IgD-negative memory B cell (primary cell): Measurements from ENCODE around the gene CNTNAP2. TPM values are rescaled to one million over a fixed set of nuclear protein-coding genes. Genes with fewer than 3 reads are reported as not detected.
A peak's percentile ranks its signal among the peaks of the same experiment; 100 is the strongest.

ENCODE experiments used
- H3K27ac Mint-ChIP-seq, 3 donors: one replicate each; pipeline ENCODE4 v1.8.0; 2020 to 2022; ENCODE audit warnings: mild to moderate bottlenecking in 3 of 3, mixed read lengths in 3 of 3, moderate library complexity in 1 of 3
- H3K27me3 Mint-ChIP-seq: one replicate; pipeline ENCODE4 v1.8.0; 2021; ENCODE audit warnings: mixed read lengths
- H3K36me3 Mint-ChIP-seq: one replicate; pipeline ENCODE4 v1.8.0; 2020; ENCODE audit warnings: mild to moderate bottlenecking, mixed read lengths
- H3K4me1 Mint-ChIP-seq, 3 donors: one replicate each; pipeline ENCODE4 v1.8.0; 2020 to 2022; ENCODE audit warnings: mixed read lengths in 3 of 3, mild to moderate bottlenecking in 1 of 3
- H3K4me3 Mint-ChIP-seq, 4 donors: one replicate each; pipeline ENCODE4 v1.8.0; 2020 to 2022; ENCODE audit warnings: mild to moderate bottlenecking in 4 of 4, mixed read lengths in 4 of 4, moderate library complexity in 3 of 4
- H3K9me3 Mint-ChIP-seq, 3 donors: one replicate each; pipeline ENCODE4 v1.8.0; 2020 to 2021; ENCODE audit warnings: mixed read lengths in 3 of 3, mild to moderate bottlenecking in 1 of 3
- polyA plus RNA-seq: library from polyadenylated mRNA; unstranded; fragments of 300-500 nt; fragmentation: Illumina TruSeq; gene quantifications from one replicate; pipeline ENCODE4 v1.2.3, GENCODE V29; 2021

CNTNAP2 gene
- polyA plus RNA-seq, 1 donor from 2014 or later, result 47.3 TPM

GRCh38 chr7:148253629-148254028 lies 2137.0 kb downstream of the CNTNAP2 start:
- Mint-ChIP-seq H3K4me1 (peaks cover 0 to 4% (median 0%) of the 10 kb centered on the region in 3 donors), H3K27me3 (peaks cover 32% of the 10 kb centered on the region), H3K9me3 (peaks cover 11 to 22% (median 18%) of the 10 kb centered on the region in 3 donors), H3K4me3 (no peak overlapping the region), H3K36me3 (peaks cover 2% of the 10 kb centered on the region), H3K27ac (no peak overlapping the region)

- Mint-ChIP-seq H3K27ac (no peak overlapping the region), H3K27me3 (peaks cover 30% of the 10 kb centered on the region), H3K9me3 (peaks cover 11 to 18% (median 13%) of the 10 kb centered on the region in 3 donors), H3K36me3 (peaks cover 2% of the 10 kb centered on the region), H3K4me3 (no peak overlapping the region), H3K4me1 (peaks cover 0 to 4% (median 0%) of the 10 kb centered on the region in 3 donors)
These were observed 2138.7 kb downstream of the CNTNAP2 start for GRCh38 chr7:148255333-148255732.

- Mint-ChIP-seq H3K27ac (no peak overlapping the region), H3K27me3 (peaks cover 23% of the 10 kb centered on the region), H3K4me1 (peaks cover 0 to 4% (median 0%) of the 10 kb centered on the region in 3 donors), H3K4me3 (no peak overlapping the region), H3K9me3 (peaks cover 3 to 10% (median 6%) of the 10 kb centered on the region in 3 donors), H3K36me3 (no peaks in the 10 kb centered on the region)
These were observed 2139.8 kb downstream of the CNTNAP2 start for GRCh38 chr7:148256433-148256832.

GRCh38 chr7:148260599-148260998 lies 2144.0 kb downstream of the CNTNAP2 start:
- H3K4me1 Mint-ChIP-seq, result peaks cover 7 to 17% (median 10%) of the 10 kb centered on the region in 3 donors
- no peak overlapping the region for H3K27ac Mint-ChIP-seq
- no peaks in the 10 kb centered on the region for H3K27me3 Mint-ChIP-seq
- H3K36me3 Mint-ChIP-seq, result no peaks in the 10 kb centered on the region
- no peak overlapping the region for H3K4me3 Mint-ChIP-seq
- H3K9me3 Mint-ChIP-seq, result no peaks in the 10 kb centered on the region

- Mint-ChIP-seq H3K27me3 (no peaks in the 10 kb centered on the region), H3K4me3 (no peak overlapping the region), H3K9me3 (no peaks in the 10 kb centered on the region), H3K27ac (no peak overlapping the region), H3K36me3 (no peaks in the 10 kb centered on the region), H3K4me1 (peaks cover 14 to 22% (median 18%) of the 10 kb centered on the region in 3 donors)
These were observed 2144.9 kb downstream of the CNTNAP2 start for GRCh38 chr7:148261523-148261922.

- Mint-ChIP-seq H3K36me3 (no peaks in the 10 kb centered on the region), H3K4me3 (peak overlapping the region in 2 of 4 donors; percentile 72 to 80), H3K27ac (peak overlapping the region in 1 of 3 donors; percentile 21), H3K4me1 (peaks cover 15 to 22% (median 21%) of the 10 kb centered on the region in 3 donors), H3K9me3 (no peaks in the 10 kb centered on the region), H3K27me3 (no peaks in the 10 kb centered on the region)
These were observed 2145.5 kb downstream of the CNTNAP2 start for GRCh38 chr7:148261996-148262688.

- Mint-ChIP-seq H3K4me3 (peak overlapping the region in 3 of 4 donors; percentile 63 to 80 (median 72)), H3K27ac (peak overlapping the region in 1 of 3 donors; percentile 21), H3K4me1 (peaks cover 15 to 22% (median 21%) of the 10 kb centered on the region in 3 donors), H3K36me3 (no peaks in the 10 kb centered on the region), H3K9me3 (no peaks in the 10 kb centered on the region), H3K27me3 (no peaks in the 10 kb centered on the region)
These were observed 2146.2 kb downstream of the CNTNAP2 start for GRCh38 chr7:148262721-148263229.

GRCh38 chr7:148264933-148265557 lies 2148.4 kb downstream of the CNTNAP2 start:
- Mint-ChIP-seq H3K36me3 (no peaks in the 10 kb centered on the region), H3K9me3 (no peaks in the 10 kb centered on the region), H3K4me3 (peak overlapping the region in 1 of 4 donors; percentile 65), H3K27me3 (no peaks in the 10 kb centered on the region), H3K27ac (no peak overlapping the region), H3K4me1 (peaks cover 19 to 24% (median 22%) of the 10 kb centered on the region in 3 donors)

GRCh38 chr7:148265896-148266295 lies 2149.3 kb downstream of the CNTNAP2 start:
- peak overlapping the region in 2 of 4 donors; percentile 78 to 83 for H3K4me3 Mint-ChIP-seq
- H3K4me1 Mint-ChIP-seq, result peaks cover 19 to 24% (median 22%) of the 10 kb centered on the region in 3 donors
- peak overlapping the region in 1 of 3 donors; percentile 48 for H3K27ac Mint-ChIP-seq
- no peaks in the 10 kb centered on the region for H3K9me3 Mint-ChIP-seq
- H3K36me3 Mint-ChIP-seq, result no peaks in the 10 kb centered on the region
- no peaks in the 10 kb centered on the region for H3K27me3 Mint-ChIP-seq

GRCh38 chr7:148266795-148267194 lies 2150.2 kb downstream of the CNTNAP2 start:
- Mint-ChIP-seq H3K27me3 (no peaks in the 10 kb centered on the region), H3K36me3 (no peaks in the 10 kb centered on the region), H3K9me3 (no peaks in the 10 kb centered on the region), H3K4me1 (peaks cover 19 to 24% (median 22%) of the 10 kb centered on the region in 3 donors), H3K27ac (no peak overlapping the region), H3K4me3 (peak overlapping the region in 1 of 4 donors; percentile 49)

- Mint-ChIP-seq H3K27ac (no peak overlapping the region), H3K4me1 (peaks cover 6 to 17% (median 16%) of the 10 kb centered on the region in 3 donors), H3K27me3 (no peaks in the 10 kb centered on the region), H3K36me3 (no peaks in the 10 kb centered on the region), H3K4me3 (no peak overlapping the region), H3K9me3 (no peaks in the 10 kb centered on the region)
These were observed 2154.0 kb downstream of the CNTNAP2 start for GRCh38 chr7:148270576-148270975.

GRCh38 chr7:148274118-148274517 lies 2157.5 kb downstream of the CNTNAP2 start:
- Mint-ChIP-seq H3K9me3 (no peaks in the 10 kb centered on the region), H3K36me3 (no peaks in the 10 kb centered on the region), H3K4me1 (peaks cover 11 to 24% (median 14%) of the 10 kb centered on the region in 3 donors), H3K27ac (no peak overlapping the region), H3K27me3 (peaks cover 5% of the 10 kb centered on the region), H3K4me3 (no peak overlapping the region)

- Mint-ChIP-seq H3K27ac (no peak overlapping the region), H3K27me3 (peaks cover 5% of the 10 kb centered on the region), H3K36me3 (no peaks in the 10 kb centered on the region), H3K4me1 (peaks cover 11 to 22% (median 14%) of the 10 kb centered on the region in 3 donors), H3K4me3 (no peak overlapping the region), H3K9me3 (no peaks in the 10 kb centered on the region)
These were observed 2158.8 kb downstream of the CNTNAP2 start for GRCh38 chr7:148275359-148275890.

- no peaks in the 10 kb centered on the region for H3K9me3 Mint-ChIP-seq
- peak overlapping the region in 1 of 4 donors; percentile 61 for H3K4me3 Mint-ChIP-seq
- H3K36me3 Mint-ChIP-seq, result no peaks in the 10 kb centered on the region
- peaks cover 5% of the 10 kb centered on the region for H3K27me3 Mint-ChIP-seq
- H3K27ac Mint-ChIP-seq, result no peak overlapping the region
- peaks cover 11 to 22% (median 14%) of the 10 kb centered on the region in 3 donors for H3K4me1 Mint-ChIP-seq
These were observed 2159.9 kb downstream of the CNTNAP2 start for GRCh38 chr7:148276314-148277041.
